Measurements from ENCODE around the gene PRDM8. TPM values are rescaled to one million over a fixed set of nuclear protein-coding genes. Genes with fewer than 3 reads are reported as not detected.

Gene PRDM8
- total and polyA plus RNA-seq, 2 of the 8 experiments (the other 6 are each of a cell fraction or from before 2014, with no cell fraction given): not detected

GRCh38 chr4:80184053-80184824 is 13.1 kb upstream of the PRDM8 start (continued):
- TF ChIP-seq RBBP5 (IDR thresholded peaks at IDR 0.05; ENCODE audit: borderline replicate concordance, low read depth, low read length) (0 out of 2 replicates have a peak, but pooled peaks have one; percentile 24), MAFK (IDR thresholded peaks at IDR 0.05; ENCODE audit: low read depth, low read length) (no peak), POU5F1 (IDR thresholded peaks at IDR 0.05; ENCODE audit: low read depth, low read length) (no peak), CHD2 (IDR thresholded peaks at IDR 0.05; ENCODE audit: low read length) (0 out of 2 replicates have a peak, but pooled peaks have one; percentile 46), SIN3A (conservative IDR thresholded peaks at IDR 0.05 in 1 of 2, IDR thresholded peaks at IDR 0.05 in 1 of 2; ENCODE audit: low read depth in 1 of 2, low read length in 2 of 2) (no peak; a peak in 1 of 4 replicates), SAP30 (IDR thresholded peaks at IDR 0.05; ENCODE audit: insufficient read depth, insufficient replicate concordance, low read length) (no peak), POLR2AphosphoS5 (IDR thresholded peaks at IDR 0.05; ENCODE audit: low read depth, low read length) (no peak), CBX8 (IDR thresholded peaks at IDR 0.05; ENCODE audit: borderline replicate concordance, low read depth, low read length) (no peak), CREB1 (IDR thresholded peaks at IDR 0.05) (0 out of 2 replicates have a peak, but pooled peaks have one; percentile 25), SRF (IDR thresholded peaks at IDR 0.05; ENCODE audit: low read depth, low read length) (no peak; the same call in 1 of the 2 replicates), NANOG (IDR thresholded peaks at IDR 0.05; ENCODE audit: insufficient read depth, low read depth, low read length, poor library complexity, severe bottlenecking) (no peak), TEAD4 (IDR thresholded peaks at IDR 0.05; ENCODE audit: low read depth, low read length) (peak; percentile 81), TAF7 (optimal IDR thresholded peaks at IDR 0.05; ENCODE audit: borderline replicate concordance, low read depth, low read length) (no peak), SUZ12 (IDR thresholded peaks at IDR 0.05; ENCODE audit: low read length) (no peak; the same call in 1 of the 2 replicates), CBX5 (IDR thresholded peaks at IDR 0.05; ENCODE audit: low read depth, low read length) (no peak), BCL11A (IDR thresholded peaks at IDR 0.05; ENCODE audit: low read depth in 2 of 2, low read length in 2 of 2) (no peak), HDAC6 (IDR thresholded peaks at IDR 0.05; ENCODE audit: low read depth, low read length) (no peak), SIRT6 (IDR thresholded peaks at IDR 0.05; ENCODE audit: low read length) (no peak), SP4 (IDR thresholded peaks at IDR 0.05; ENCODE audit: low read length) (no peak), BRCA1 (IDR thresholded peaks at IDR 0.05; ENCODE audit: low read depth, low read length) (no peak), SP1 (IDR thresholded peaks at IDR 0.05; ENCODE audit: low read depth, low read length) (no peak), CEBPB (IDR thresholded peaks at IDR 0.05; ENCODE audit: low read depth, low read length) (no peak), POLR2A (IDR thresholded peaks at IDR 0.05; ENCODE audit: control extremely low read depth in 1 of 2, low read depth in 2 of 2, low read length in 2 of 2) (no peak)
- TF ChIP-seq, protein P1, sequence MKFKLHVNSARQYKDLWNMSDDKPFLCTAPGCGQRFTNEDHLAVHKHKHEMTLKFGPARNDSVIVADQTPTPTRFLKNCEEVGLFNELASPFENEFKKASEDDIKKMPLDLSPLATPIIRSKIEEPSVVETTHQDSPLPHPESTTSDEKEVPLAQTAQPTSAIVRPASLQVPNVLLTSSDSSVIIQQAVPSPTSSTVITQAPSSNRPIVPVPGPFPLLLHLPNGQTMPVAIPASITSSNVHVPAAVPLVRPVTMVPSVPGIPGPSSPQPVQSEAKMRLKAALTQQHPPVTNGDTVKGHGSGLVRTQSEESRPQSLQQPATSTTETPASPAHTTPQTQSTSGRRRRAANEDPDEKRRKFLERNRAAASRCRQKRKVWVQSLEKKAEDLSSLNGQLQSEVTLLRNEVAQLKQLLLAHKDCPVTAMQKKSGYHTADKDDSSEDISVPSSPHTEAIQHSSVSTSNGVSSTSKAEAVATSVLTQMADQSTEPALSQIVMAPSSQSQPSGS (IDR thresholded peaks at IDR 0.05; ENCODE audit: low read length): no peak

Data from H1 (cell line).